ENCODE measurements around the gene GUF1.

- TF ChIP-seq POLR2A (IDR thresholded peaks at IDR 0.05) (no peak), CTCF (IDR thresholded peaks at IDR 0.05 in 8 of 11, conservative IDR thresholded peaks at IDR 0.05 in 3 of 11) (no peak)
Measured at GRCh38 chr4:44660396-44660795, 17.8 kb upstream of the GUF1 start.

Data from spleen (tissue), 7 donors.